ENCODE data around the gene VAT1L. TPM values are rescaled to one million over a fixed set of nuclear protein-coding genes. Genes with fewer than 3 reads are reported as not detected.

VAT1L gene
- total and polyA plus RNA-seq, 10 of the 15 experiments (the other 5 are each of a cell fraction or from before 2014, with no cell fraction given), result 0.06 to 0.18 (median 0.10) TPM; not detected in 5

GRCh38 chr16:77841502-77841763 is 53.1 kb downstream of the VAT1L start:
- Histone ChIP-seq H3K27me3 (replicated peaks in 1 of 2; ENCODE audit: control insufficient read depth in 2 of 2, insufficient read depth in 2 of 2, low read length in 1 of 2) (peaks cover 0 to 5% of the 10 kb centered on the region in 2 experiments; a peak in 2 of 4 replicates), H3K4me2 (ENCODE audit: control insufficient read depth, insufficient read depth) (no peak overlapping the region), H3K79me2 (ENCODE audit: control insufficient read depth, insufficient read depth, low read length) (no peaks in the 10 kb centered on the region), H3K4me1 (ENCODE audit: control insufficient read depth, insufficient read depth, low read length) (no peaks in the 10 kb centered on the region), H3K9me3 (replicated peaks; ENCODE audit: control insufficient read depth, insufficient read depth, low read length) (no peaks in the 10 kb centered on the region), H2AFZ (ENCODE audit: control insufficient read depth, low read depth, low read length) (no peak overlapping the region), H3K27ac (ENCODE audit: control insufficient read depth, insufficient read depth) (no peak overlapping the region), H3K4me3 (no peak overlapping the region), H3K36me3 (ENCODE audit: control insufficient read depth in 2 of 2, insufficient read depth in 2 of 2, low read length in 1 of 2) (no peaks in the 10 kb centered on the region), H3K9ac (ENCODE audit: control insufficient read depth, insufficient read depth, low read length) (no peak overlapping the region), H4K20me1 (ENCODE audit: control insufficient read depth, insufficient read depth) (no peaks in the 10 kb centered on the region)
- ATAC-seq (no peak), FAIRE-seq (no peak), DNase-seq (ENCODE audit: low read depth, low spot score) (no peak)
- WGBS (ENCODE audit: insufficient coverage, insufficient replicate concordance, low lambda C conversion rate, missing lambda C conversion rate), result 2% methylated on average over 3 of the region's 3 CpGs
- RAD21 ChIA-PET (ENCODE audit: unreplicated experiment), result no interaction called here
- BruUV-seq (replicated peaks), result no TSS peak
- in situ Hi-C loops (cut with MboI) (no loop called here), intact Hi-C loops (cut with micrococcal nuclease; ENCODE audit: unreplicated experiment) (no loop called here)
- POLR2A ChIA-PET, result no interaction called here
- SMC1A ChIA-PET (ENCODE audit: uncharacterized antibody, unreplicated experiment), result no interaction called here
- CTCF ChIA-PET, result interaction anchor here (0.9 kb wide), 1 partner anchor 296 kb away, joined by 3 read pairs; no protein-coding TSS in a partner anchor
- TF ChIP-seq, protein P1, sequence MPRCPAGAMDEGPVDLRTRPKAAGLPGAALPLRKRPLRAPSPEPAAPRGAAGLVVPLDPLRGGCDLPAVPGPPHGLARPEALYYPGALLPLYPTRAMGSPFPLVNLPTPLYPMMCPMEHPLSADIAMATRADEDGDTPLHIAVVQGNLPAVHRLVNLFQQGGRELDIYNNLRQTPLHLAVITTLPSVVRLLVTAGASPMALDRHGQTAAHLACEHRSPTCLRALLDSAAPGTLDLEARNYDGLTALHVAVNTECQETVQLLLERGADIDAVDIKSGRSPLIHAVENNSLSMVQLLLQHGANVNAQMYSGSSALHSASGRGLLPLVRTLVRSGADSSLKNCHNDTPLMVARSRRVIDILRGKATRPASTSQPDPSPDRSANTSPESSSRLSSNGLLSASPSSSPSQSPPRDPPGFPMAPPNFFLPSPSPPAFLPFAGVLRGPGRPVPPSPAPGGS (IDR thresholded peaks at IDR 0.05; ENCODE audit: borderline replicate concordance, insufficient read depth, low read depth, low read length, poor library complexity, severe bottlenecking), result no peak
- TF ChIP-seq, protein P2, sequence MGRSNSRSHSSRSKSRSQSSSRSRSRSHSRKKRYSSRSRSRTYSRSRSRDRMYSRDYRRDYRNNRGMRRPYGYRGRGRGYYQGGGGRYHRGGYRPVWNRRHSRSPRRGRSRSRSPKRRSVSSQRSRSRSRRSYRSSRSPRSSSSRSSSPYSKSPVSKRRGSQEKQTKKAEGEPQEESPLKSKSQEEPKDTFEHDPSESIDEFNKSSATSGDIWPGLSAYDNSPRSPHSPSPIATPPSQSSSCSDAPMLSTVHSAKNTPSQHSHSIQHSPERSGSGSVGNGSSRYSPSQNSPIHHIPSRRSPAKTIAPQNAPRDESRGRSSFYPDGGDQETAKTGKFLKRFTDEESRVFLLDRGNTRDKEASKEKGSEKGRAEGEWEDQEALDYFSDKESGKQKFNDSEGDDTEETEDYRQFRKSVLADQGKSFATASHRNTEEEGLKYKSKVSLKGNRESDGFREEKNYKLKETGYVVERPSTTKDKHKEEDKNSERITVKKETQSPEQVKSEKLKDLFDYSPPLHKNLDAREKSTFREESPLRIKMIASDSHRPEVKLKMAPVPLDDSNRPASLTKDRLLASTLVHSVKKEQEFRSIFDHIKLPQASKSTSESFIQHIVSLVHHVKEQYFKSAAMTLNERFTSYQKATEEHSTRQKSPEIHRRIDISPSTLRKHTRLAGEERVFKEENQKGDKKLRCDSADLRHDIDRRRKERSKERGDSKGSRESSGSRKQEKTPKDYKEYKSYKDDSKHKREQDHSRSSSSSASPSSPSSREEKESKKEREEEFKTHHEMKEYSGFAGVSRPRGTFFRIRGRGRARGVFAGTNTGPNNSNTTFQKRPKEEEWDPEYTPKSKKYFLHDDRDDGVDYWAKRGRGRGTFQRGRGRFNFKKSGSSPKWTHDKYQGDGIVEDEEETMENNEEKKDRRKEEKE (IDR thresholded peaks at IDR 0.05), result no peak
- TF ChIP-seq, protein P3, sequence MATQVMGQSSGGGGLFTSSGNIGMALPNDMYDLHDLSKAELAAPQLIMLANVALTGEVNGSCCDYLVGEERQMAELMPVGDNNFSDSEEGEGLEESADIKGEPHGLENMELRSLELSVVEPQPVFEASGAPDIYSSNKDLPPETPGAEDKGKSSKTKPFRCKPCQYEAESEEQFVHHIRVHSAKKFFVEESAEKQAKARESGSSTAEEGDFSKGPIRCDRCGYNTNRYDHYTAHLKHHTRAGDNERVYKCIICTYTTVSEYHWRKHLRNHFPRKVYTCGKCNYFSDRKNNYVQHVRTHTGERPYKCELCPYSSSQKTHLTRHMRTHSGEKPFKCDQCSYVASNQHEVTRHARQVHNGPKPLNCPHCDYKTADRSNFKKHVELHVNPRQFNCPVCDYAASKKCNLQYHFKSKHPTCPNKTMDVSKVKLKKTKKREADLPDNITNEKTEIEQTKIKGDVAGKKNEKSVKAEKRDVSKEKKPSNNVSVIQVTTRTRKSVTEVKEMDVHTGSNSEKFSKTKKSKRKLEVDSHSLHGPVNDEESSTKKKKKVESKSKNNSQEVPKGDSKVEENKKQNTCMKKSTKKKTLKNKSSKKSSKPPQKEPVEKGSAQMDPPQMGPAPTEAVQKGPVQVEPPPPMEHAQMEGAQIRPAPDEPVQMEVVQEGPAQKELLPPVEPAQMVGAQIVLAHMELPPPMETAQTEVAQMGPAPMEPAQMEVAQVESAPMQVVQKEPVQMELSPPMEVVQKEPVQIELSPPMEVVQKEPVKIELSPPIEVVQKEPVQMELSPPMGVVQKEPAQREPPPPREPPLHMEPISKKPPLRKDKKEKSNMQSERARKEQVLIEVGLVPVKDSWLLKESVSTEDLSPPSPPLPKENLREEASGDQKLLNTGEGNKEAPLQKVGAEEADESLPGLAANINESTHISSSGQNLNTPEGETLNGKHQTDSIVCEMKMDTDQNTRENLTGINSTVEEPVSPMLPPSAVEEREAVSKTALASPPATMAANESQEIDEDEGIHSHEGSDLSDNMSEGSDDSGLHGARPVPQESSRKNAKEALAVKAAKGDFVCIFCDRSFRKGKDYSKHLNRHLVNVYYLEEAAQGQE (IDR thresholded peaks at IDR 0.05; ENCODE audit: low read depth, low read length), result no peak
- TF ChIP-seq ASH2L (IDR thresholded peaks at IDR 0.05; ENCODE audit: borderline replicate concordance, low read depth), result no peak
- TF ChIP-seq RFX5 (IDR thresholded peaks at IDR 0.05; ENCODE audit: low read depth, low read length), result no peak
- no peak for TF ChIP-seq HDAC2 (IDR thresholded peaks at IDR 0.05)
- no peak for TF ChIP-seq ZNF217 (IDR thresholded peaks at IDR 0.05)
- no peak for TF ChIP-seq IRF3 (IDR thresholded peaks at IDR 0.05)
- TF ChIP-seq, protein P4, sequence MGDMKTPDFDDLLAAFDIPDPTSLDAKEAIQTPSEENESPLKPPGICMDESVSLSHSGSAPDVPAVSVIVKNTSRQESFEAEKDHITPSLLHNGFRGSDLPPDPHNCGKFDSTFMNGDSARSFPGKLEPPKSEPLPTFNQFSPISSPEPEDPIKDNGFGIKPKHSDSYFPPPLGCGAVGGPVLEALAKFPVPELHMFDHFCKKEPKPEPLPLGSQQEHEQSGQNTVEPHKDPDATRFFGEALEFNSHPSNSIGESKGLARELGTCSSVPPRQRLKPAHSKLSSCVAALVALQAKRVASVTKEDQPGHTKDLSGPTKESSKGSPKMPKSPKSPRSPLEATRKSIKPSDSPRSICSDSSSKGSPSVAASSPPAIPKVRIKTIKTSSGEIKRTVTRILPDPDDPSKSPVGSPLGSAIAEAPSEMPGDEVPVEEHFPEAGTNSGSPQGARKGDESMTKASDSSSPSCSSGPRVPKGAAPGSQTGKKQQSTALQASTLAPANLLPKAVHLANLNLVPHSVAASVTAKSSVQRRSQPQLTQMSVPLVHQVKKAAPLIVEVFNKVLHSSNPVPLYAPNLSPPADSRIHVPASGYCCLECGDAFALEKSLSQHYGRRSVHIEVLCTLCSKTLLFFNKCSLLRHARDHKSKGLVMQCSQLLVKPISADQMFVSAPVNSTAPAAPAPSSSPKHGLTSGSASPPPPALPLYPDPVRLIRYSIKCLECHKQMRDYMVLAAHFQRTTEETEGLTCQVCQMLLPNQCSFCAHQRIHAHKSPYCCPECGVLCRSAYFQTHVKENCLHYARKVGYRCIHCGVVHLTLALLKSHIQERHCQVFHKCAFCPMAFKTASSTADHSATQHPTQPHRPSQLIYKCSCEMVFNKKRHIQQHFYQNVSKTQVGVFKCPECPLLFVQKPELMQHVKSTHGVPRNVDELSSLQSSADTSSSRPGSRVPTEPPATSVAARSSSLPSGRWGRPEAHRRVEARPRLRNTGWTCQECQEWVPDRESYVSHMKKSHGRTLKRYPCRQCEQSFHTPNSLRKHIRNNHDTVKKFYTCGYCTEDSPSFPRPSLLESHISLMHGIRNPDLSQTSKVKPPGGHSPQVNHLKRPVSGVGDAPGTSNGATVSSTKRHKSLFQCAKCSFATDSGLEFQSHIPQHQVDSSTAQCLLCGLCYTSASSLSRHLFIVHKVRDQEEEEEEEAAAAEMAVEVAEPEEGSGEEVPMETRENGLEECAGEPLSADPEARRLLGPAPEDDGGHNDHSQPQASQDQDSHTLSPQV (IDR thresholded peaks at IDR 0.05), result no peak
